Neural progenitor cell (in vitro differentiated cells): ENCODE data around the gene SOX5.

Experiments
- CTCF ChIP-seq: fragments of 200-600 bp; sonication (generic); IDR thresholded peaks from 2 replicates; pipeline ENCODE4 v1.5.1; 2017; ENCODE audit warnings: antibody characterized with exemption, mild to moderate bottlenecking
- EZH2 ChIP-seq: fragments of 200-600 bp; sonication (generic); IDR thresholded peaks from 2 replicates; pipeline ENCODE4 v1.6.1; 2017; ENCODE audit warnings: antibody characterized with exemption, mild to moderate bottlenecking, moderate library complexity

GRCh38 chr12:23657598-23657997, 291.9 kb downstream of the SOX5 start:
- no peak for TF ChIP-seq CTCF
- no peak for TF ChIP-seq EZH2
